ENCODE measurements around the gene RTL10. TPM values are rescaled to one million over a fixed set of nuclear protein-coding genes. Genes with fewer than 3 reads are reported as not detected.

RTL10 gene
- total and polyA plus RNA-seq, 2 of the 13 experiments (the other 11 are each of a cell fraction or from before 2014, with no cell fraction given): 14.1 to 15.8 TPM

GRCh38 chr22:19837915-19838314 lies 16.8 kb downstream of the RTL10 start:
- no peaks in the 10 kb centered on the region for H3K36me3 ChIP-seq (replicated peaks in 1 of 2; ENCODE audit: control insufficient read depth in 1 of 2, insufficient read depth in 2 of 2, low read length in 2 of 2)
- intact Hi-C loops (cut with micrococcal nuclease; ENCODE audit: unreplicated experiment) (no loop called here), in situ Hi-C loops (cut with HindIII; ENCODE audit: extremely low pct_ligation_motif_present, low pct_unique_long_range_greater_than_20kb) (no loop called here)
- TF ChIP-seq ZNF430 (CRISPR knock-in tag; IDR thresholded peaks at IDR 0.05): no peak
- no peak overlapping the region for H3K4me3 ChIP-seq (replicated peaks in 1 of 3; ENCODE audit: insufficient read depth in 1 of 3, low read depth in 2 of 3, low read length in 3 of 3)
- BruUV-seq (replicated peaks): no TSS peak
- peaks cover 28% of the 10 kb centered on the region for H3K4me1 ChIP-seq (ENCODE audit: insufficient read depth, low read length)
- no peaks in the 10 kb centered on the region for H3K9me3 ChIP-seq (ENCODE audit: low read length)
- no peaks in the 10 kb centered on the region for H4K20me1 ChIP-seq (ENCODE audit: insufficient read depth, low read length)
- ATAC-seq: no peak
- no peaks in the 10 kb centered on the region for H3K79me2 ChIP-seq (ENCODE audit: insufficient read depth, low read length)
- ChIA-PET CTCF (ENCODE audit: low intra/inter-chr PET ratio, low total read pairs) (no interaction called here), POLR2A (no interaction called here)
- no peak overlapping the region for H3K4me2 ChIP-seq (ENCODE audit: low read depth, low read length)
- WGBS (ENCODE audit: low lambda C conversion rate): 99% methylated on average over 6 of the region's 6 CpGs
- no peak overlapping the region for H2AFZ ChIP-seq (ENCODE audit: low read length)
- H3K9ac ChIP-seq (ENCODE audit: insufficient read depth, low read depth, low read length): no peak overlapping the region
- FAIRE-seq: no peak
- H3K27me3 ChIP-seq (ENCODE audit: control insufficient read depth in 1 of 2, insufficient read depth in 2 of 2, low read length in 2 of 2): no peaks in the 10 kb centered on the region
- H3K27ac ChIP-seq (ENCODE audit: extremely low read length, insufficient read depth, low read length): no peak overlapping the region
- DNase-seq (ENCODE audit: low spot score): no peak

GRCh38 chr22:19836512-19836911 lies 18.2 kb downstream of the RTL10 start:
- Histone ChIP-seq H3K27ac (ENCODE audit: extremely low read length, insufficient read depth, low read length) (no peak overlapping the region), H3K9ac (ENCODE audit: insufficient read depth, low read depth, low read length) (no peak overlapping the region), H3K36me3 (replicated peaks in 1 of 2; ENCODE audit: control insufficient read depth in 1 of 2, insufficient read depth in 2 of 2, low read length in 2 of 2) (no peaks in the 10 kb centered on the region), H4K20me1 (ENCODE audit: insufficient read depth, low read length) (no peaks in the 10 kb centered on the region), H3K9me3 (ENCODE audit: low read length) (no peaks in the 10 kb centered on the region), H2AFZ (ENCODE audit: low read length) (no peak overlapping the region), H3K79me2 (ENCODE audit: insufficient read depth, low read length) (no peaks in the 10 kb centered on the region), H3K4me2 (ENCODE audit: low read depth, low read length) (no peak overlapping the region), H3K27me3 (ENCODE audit: control insufficient read depth in 1 of 2, insufficient read depth in 2 of 2, low read length in 2 of 2) (no peaks in the 10 kb centered on the region), H3K4me1 (ENCODE audit: insufficient read depth, low read length) (peaks cover 19% of the 10 kb centered on the region), H3K4me3 (replicated peaks in 1 of 3; ENCODE audit: insufficient read depth in 1 of 3, low read depth in 2 of 3, low read length in 3 of 3) (no peak overlapping the region)
- ChIA-PET POLR2A (no interaction called here), CTCF (ENCODE audit: low intra/inter-chr PET ratio, low total read pairs) (no interaction called here)
- in situ Hi-C loops (cut with HindIII; ENCODE audit: extremely low pct_ligation_motif_present, low pct_unique_long_range_greater_than_20kb) (no loop called here), intact Hi-C loops (cut with micrococcal nuclease; ENCODE audit: unreplicated experiment) (no loop called here)
- no peak for TF ChIP-seq ZBTB8A (CRISPR knock-in tag; IDR thresholded peaks at IDR 0.05; ENCODE audit: borderline replicate concordance, low read depth)
- TF ChIP-seq ZFP41 (CRISPR knock-in tag; IDR thresholded peaks at IDR 0.05; ENCODE audit: borderline replicate concordance): no peak
- TF ChIP-seq ZNF562 (CRISPR knock-in tag; IDR thresholded peaks at IDR 0.05; ENCODE audit: borderline replicate concordance): no peak
- ATAC-seq (no peak), FAIRE-seq (no peak), DNase-seq (ENCODE audit: low spot score) (no peak)
- BruUV-seq (replicated peaks): no TSS peak

Measured in HepG2 (cell line).